Effector CD4-positive, alpha-beta T cell (primary cell): ENCODE data around the gene ZNF649.

Source experiments
- DNase-seq: peaks from one replicate; pipeline ENCODE4 v3.0.0-alpha.2; 2020

Gene ZNF649

GRCh38 chr19:51887522-51888498, 17.0 kb downstream of the ZNF649 start, which contains the start of gene ZNF577:
Gene ZNF577, minus strand, starts transcription at chr19:51887951. Its CDS starts 7,569 bp downstream, at chr19:51880382.
- DNase-seq = peak; percentile 56

GRCh38 chr19:51884713-51885112, 20.1 kb downstream of the ZNF649 start:
- DNase-seq = no peak

GRCh38 chr19:51882518-51882917, 22.3 kb downstream of the ZNF649 start:
- DNase-seq = no peak

- DNase-seq = no peak
Measured at GRCh38 chr19:51873097-51873496, 31.7 kb downstream of the ZNF649 start.

- DNase-seq = no peak
Measured at GRCh38 chr19:51861870-51862622, 42.8 kb downstream of the ZNF649 start.
